Fibroblast of skin of back (primary cell): Measurements from ENCODE around the gene GPR101. TPM values are rescaled to one million over a fixed set of nuclear protein-coding genes. Genes with fewer than 3 reads are reported as not detected.
A peak's percentile ranks its signal among the peaks of the same experiment; 100 is the strongest.

Source experiments
- DNase-seq: peaks from one replicate; pipeline ENCODE4 v3.0.0-alpha.2; 2013
- polyA plus RNA-seq, 2 experiments: library from polyadenylated mRNA; unstranded; fragments of 120-200 nt; gene quantifications; one replicate each; pipeline ENCODE4 v1.2.1, GENCODE V29; 2013; ENCODE audit not compliant: insufficient read length in 2 of 2

GPR101 gene, protein sequence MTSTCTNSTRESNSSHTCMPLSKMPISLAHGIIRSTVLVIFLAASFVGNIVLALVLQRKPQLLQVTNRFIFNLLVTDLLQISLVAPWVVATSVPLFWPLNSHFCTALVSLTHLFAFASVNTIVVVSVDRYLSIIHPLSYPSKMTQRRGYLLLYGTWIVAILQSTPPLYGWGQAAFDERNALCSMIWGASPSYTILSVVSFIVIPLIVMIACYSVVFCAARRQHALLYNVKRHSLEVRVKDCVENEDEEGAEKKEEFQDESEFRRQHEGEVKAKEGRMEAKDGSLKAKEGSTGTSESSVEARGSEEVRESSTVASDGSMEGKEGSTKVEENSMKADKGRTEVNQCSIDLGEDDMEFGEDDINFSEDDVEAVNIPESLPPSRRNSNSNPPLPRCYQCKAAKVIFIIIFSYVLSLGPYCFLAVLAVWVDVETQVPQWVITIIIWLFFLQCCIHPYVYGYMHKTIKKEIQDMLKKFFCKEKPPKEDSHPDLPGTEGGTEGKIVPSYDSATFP
- polyA plus RNA-seq (2013, experiment 1 of 2; ENCODE audit: insufficient read length), result not detected
- polyA plus RNA-seq (2013, experiment 2 of 2; ENCODE audit: insufficient read length), result not detected

GRCh38 chrX:137033774-137034507 is at the start of gene GPR101:
Gene GPR101 (minus strand): TSS chrX:137033995. CDS start chrX:137031674, 2,321 bp downstream.
- no peak for DNase-seq

DNA sequence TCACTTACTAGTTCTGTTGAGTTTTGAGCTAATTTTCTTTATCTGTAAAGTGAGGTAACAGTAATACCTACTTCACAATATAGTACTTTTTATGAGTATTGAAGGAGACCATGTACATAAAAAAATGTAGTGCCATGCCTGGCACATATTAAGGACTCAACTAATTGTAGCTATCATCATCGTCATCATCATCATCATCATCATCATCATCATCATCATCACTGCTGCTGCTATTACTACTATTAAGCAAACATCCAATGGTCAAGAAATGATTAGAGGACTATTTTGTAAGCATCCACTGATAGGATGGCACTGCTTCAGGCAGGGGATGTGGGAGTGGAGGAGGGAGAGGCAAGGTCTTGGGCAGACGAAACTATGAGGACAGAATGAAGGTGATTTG is 47.4 kb upstream of the GPR101 start:
- DNase-seq, result no peak

DNA sequence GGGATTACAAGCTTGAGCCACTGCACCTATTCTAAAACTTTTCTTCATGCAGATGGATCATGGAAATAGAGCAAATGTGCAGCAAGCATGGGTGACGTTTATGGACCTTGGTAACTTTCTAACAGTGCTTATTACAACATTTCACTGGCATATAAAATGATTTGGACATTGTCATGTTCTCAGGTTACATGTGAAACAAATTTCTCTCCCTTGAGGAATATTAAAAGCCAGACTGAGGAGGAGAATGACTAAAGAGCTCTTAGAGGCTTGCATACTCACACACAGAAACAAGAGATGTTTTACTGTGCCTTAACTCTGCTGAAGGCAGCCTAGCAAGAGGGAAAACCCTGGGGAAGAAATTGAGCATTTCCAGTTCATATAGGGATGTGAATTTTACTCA is 38.6 kb upstream of the GPR101 start:
- DNase-seq, result no peak

DNA sequence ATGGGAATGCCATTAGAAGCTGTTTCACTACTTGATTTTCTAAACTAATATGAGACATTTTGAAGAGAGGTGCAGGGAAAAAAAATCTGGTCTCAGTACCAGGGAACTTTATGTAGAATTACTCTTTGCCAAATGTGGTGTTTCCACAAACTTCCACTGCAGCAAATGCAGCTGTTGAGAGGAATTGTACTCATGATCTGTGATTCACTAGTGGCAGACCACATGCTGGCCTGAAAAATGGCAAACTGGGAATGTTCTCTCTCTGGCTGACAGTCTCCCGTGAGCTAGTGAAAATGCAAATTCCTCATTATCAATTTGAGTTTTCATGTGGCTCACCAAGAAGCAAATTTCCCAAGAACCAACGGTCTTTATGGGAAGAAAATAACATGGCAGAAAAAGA is 37.8 kb upstream of the GPR101 start:
- DNase-seq, result no peak

- DNase-seq, result no peak
These were observed 33.4 kb upstream of the GPR101 start for GRCh38 chrX:137067147-137067546.

DNA sequence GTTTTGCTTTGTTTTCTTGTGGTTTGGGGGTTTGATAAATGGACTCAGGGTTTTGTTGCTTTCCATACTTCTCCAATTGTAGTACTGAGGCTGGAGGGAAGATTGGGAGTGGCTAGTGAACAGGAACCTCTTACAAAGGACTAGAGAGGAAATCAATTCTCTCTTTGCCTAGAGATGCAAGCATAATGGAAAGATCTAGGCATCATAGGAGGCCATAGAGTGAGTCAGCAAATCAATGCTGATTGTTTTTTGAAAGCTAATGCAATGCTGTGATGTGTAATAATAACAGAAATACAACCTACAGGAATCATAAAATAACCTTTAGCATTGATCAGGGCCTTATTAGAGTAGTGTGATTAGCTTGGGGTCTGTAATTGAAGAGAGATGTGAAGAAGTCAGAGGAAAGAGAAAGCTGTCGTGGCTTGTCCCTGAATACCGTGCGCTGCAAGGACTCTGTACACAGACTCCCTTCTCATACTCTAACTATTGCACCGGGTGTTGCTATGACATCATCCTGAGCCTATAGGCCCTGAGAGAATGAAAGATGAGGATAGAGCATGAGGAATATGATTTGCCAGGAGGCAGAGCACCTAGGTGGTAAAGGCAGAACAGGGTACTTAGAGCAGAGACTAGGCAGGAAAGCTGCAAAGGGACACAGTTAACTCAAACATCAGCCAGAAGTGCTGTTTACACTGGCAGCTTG is 29.3 kb upstream of the GPR101 start:
- no peak for DNase-seq

DNA sequence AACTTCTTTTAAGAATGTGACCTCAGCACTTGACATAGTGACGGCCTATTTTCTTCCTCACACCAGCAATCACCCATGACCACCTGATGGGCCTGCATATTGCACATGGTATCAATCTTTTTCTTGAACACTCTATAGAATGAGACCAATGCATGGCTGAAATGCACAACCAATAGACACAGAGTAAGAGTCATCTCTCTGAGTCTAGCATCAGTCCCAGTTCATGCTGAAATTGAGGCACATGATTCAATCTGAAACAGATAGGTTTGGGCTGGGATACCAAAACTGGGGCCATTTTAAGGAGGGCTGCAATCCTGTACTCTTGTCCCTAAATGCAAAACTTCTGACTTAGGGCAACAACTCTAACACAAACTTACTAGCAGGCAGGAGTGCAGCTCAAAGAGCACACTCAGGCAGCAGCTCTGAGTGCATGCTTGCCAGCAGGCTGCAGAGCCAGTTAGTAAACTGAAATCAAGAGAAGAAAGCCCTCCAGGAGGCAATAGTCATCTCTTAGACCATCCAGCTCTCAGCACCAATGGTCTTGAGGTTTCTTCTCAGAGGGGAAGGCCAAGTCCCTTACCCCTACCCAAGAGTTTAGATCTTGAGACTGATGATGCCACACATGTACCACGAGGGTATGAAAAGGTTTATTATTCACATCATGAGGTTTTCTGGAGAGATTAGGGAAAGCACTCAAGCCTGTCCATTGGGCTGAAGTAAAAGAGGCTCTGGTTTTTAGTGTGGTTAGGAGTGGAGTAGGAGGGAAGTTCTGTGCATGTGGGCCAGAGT is 24.7 kb upstream of the GPR101 start:
- no peak for DNase-seq

- no peak for DNase-seq
These were observed 18.9 kb upstream of the GPR101 start for GRCh38 chrX:137052643-137053235.

DNA sequence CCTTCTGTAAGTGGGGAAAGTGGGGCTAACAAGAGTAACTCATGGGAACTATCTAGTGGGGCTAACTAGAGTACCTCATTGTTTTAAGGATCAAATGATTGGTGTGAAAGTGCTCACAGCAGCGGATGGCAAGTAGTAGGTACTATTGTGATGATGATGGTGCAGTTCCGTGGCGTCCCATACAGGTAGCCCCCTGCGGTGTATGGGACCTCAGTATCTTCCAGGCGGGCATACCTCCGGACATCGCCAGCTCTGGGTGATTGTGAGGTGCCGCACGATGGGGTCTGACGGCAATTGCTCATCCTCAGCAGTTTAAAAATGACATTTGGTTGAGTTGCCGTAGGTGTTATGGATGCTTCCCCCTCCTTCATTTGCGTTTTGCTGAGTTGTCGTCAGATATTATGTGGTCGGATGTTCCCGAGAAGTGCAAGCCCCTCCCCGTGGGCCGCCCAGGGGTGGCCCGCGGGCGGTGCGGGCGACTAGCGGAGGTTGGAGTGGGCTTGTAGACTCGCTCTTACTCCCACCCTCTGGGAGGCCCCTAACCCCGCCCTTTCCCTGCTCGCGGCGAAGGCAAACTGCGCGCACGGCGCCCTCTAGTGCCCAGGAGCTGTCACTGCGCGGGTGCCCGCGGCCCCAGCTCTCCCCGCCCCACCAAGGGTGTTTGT is 18.3 kb upstream of the GPR101 start:
- peak; percentile 47 for DNase-seq

- no peak for DNase-seq
These were observed 11.1 kb upstream of the GPR101 start for GRCh38 chrX:137044893-137045292.

DNA sequence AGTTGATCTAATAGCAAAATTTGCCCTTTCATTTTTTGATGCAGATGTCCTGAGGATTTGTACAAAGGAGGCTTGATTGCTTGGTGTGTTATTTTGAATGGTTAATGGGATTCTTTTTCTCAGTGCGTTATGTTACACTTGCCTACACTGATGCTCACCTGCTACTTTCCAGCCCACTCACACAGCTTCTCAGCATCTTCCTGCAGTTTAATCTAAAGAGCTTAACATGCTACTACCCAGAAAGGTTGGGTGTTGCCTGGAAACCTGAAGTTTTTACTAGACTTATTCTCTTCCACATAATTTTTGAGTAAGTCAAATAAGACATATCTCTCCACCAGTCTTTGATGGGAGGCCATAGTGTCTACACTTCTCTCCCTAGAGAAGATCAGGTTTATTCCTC is 9.9 kb upstream of the GPR101 start:
- no peak for DNase-seq

GRCh38 chrX:137041329-137041728 is 7.5 kb upstream of the GPR101 start:
- DNase-seq, result no peak

- DNase-seq, result no peak
These were observed 6.5 kb upstream of the GPR101 start for GRCh38 chrX:137040113-137040794.

DNA sequence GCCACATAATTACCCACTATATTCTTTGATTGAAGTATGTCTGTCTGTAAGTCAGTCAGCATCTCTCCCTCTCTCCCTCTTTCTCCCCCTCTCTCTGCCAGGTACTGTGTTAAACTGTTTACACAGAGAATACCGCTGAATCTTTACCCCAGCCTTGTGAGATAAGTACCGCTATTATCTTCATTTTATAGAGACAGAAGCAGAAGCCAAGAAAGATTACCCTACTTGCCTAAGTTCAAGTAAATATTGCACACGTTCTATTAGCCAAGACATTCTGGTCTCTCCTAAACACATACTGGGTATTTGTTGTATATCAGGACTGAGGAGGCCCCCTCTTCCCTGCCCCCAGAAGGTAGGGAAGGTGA is 695 bp upstream of the GPR101 start:
- no peak for DNase-seq

GRCh38 chrX:137032841-137033773 is 688 bp downstream of the GPR101 start:
- DNase-seq, result no peak

- DNase-seq, result no peak
These were observed 1.5 kb downstream of the GPR101 start for GRCh38 chrX:137032341-137032694.

DNA sequence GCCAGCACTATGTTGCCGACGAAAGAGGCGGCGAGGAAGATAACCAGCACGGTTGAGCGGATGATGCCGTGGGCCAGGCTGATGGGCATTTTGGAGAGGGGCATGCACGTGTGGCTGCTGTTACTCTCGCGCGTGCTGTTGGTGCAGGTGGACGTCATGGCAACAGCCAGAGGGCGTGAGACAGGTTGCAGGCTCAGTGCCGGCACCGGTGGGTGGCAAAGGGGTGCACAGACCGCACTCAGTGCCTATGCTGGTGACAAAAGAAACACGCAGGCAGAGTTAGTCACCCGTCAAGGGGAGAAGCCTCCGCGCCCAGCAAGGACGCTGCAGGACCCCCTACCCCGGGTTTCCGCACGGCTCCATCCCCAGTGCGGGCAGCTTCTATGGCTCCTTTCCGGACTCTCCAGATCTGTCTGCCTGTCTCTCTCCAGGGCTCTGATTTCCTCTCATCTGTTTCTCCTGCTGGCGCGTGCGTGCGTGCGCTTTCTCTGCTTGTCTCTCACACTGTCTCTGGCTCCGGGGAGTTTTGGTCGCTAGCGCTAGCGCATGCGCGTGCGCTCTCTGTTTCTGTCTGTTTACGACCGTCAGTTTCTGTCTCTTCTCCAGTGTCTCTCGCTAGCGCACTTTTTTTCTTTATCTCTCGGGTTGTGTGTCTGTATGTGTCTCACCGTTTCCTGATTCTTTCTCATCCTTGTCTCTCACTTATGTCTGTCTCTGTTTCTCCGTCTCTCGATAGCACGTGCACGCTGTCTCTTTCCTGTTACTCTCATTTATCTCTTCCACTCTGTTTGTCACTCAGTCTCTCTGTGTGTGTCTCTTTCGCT is 2.1 kb downstream of the GPR101 start:
- DNase-seq, result peak; percentile 54

GRCh38 chrX:137031039-137031438 is 2.8 kb downstream of the GPR101 start:
- DNase-seq, result no peak

GRCh38 chrX:137028699-137029098 is 5.1 kb downstream of the GPR101 start:
- no peak for DNase-seq
